ENCODE results near the gene MAP3K5. TPM values are rescaled to one million over a fixed set of nuclear protein-coding genes. Genes with fewer than 3 reads are reported as not detected.

MAP3K5 gene
- total and polyA plus RNA-seq, 2 of the 8 experiments (the other 6 are each of a cell fraction or from before 2014, with no cell fraction given): 0.63 to 2.6 TPM

- no peak for TF ChIP-seq CHD7 (IDR thresholded peaks at IDR 0.05; ENCODE audit: insufficient replicate concordance, low read length)
- TF ChIP-seq ATF2 (IDR thresholded peaks at IDR 0.05; ENCODE audit: low read length): no peak
- TF ChIP-seq RFX5 (IDR thresholded peaks at IDR 0.05; ENCODE audit: borderline replicate concordance, low read depth, low read length): no peak
- no peak for TF ChIP-seq SP1 (IDR thresholded peaks at IDR 0.05; ENCODE audit: low read depth, low read length)
- no peak for TF ChIP-seq TCF12 (IDR thresholded peaks at IDR 0.05; ENCODE audit: low read depth, low read length)
- no peak for TF ChIP-seq CHD1 (IDR thresholded peaks at IDR 0.05; ENCODE audit: low read depth, low read length)
- TF ChIP-seq KDM1A (IDR thresholded peaks at IDR 0.05; ENCODE audit: borderline replicate concordance, low read length): no peak
- TF ChIP-seq SAP30 (IDR thresholded peaks at IDR 0.05; ENCODE audit: insufficient read depth, insufficient replicate concordance, low read length): no peak
- TF ChIP-seq POLR2A (IDR thresholded peaks at IDR 0.05; ENCODE audit: control extremely low read depth in 1 of 2, low read depth in 2 of 2, low read length in 2 of 2): no peak
- TF ChIP-seq RXRA (IDR thresholded peaks at IDR 0.05; ENCODE audit: insufficient read depth, low read depth, low read length): no peak
- TF ChIP-seq CBX8 (IDR thresholded peaks at IDR 0.05; ENCODE audit: borderline replicate concordance, low read depth, low read length): no peak
Measured at GRCh38 chr6:136751991-136752390, 40.3 kb downstream of the MAP3K5 start (continued).

All from H1 (cell line).